H1 (cell line): ENCODE measurements around the gene GGCX. TPM values are rescaled to one million over a fixed set of nuclear protein-coding genes. Genes with fewer than 3 reads are reported as not detected.

Experiments used
- PHF8 ChIP-seq: fragments of 200-600 bp; sonication (generic); conservative IDR thresholded peaks from 2 replicates; pipeline ENCODE4 v1.7.1; 2012; ENCODE audit warnings: low read depth, mild to moderate bottlenecking, inconsistent platforms, low read length, moderate library complexity
- SIRT6 ChIP-seq: IDR thresholded peaks from one replicate; pipeline ENCODE4 v1.7.1; 2012; ENCODE audit warnings: low read length, inconsistent platforms
- TAF1 ChIP-seq: IDR thresholded peaks from 2 replicates; pipeline ENCODE4 v1.6.1; 2011; ENCODE audit warnings: mild to moderate bottlenecking, low read depth, low read length
- polyA plus RNA-seq, 7 experiments: library from polyadenylated mRNA; depleted of rRNA in 3 of 7; stranded (reverse) in 5 of 7; unstranded in 2 of 7; fragments of >200 nt in 5 of 7; fragments of 200-250 nt in 2 of 7; gene quantifications; 1 replicate in 5 of 7; 2 replicates in 1 of 7; 4 replicates in 1 of 7; pipeline versions ENCODE4 v1.2.1 to v1.2.3, GENCODE V29; 2011 to 2013; ENCODE audit warnings: missing spikeins in 2 of 7, mixed read lengths in 2 of 7
- total RNA-seq: library from RNA; stranded (reverse); fragmentation: NEBNext Ultra II Directional; extraction: Animal tissue kit (Norgen Biotek cat#: 25700); gene quantifications from 2 replicates; pipeline ENCODE4 v1.2.1, GENCODE V29; 2021

GGCX gene
- total and polyA plus RNA-seq, 2 of the 8 experiments (the other 6 are each of a cell fraction or from before 2014, with no cell fraction given): 29.4 to 33.8 TPM

- TF ChIP-seq PHF8: no peak
- TF ChIP-seq TAF1: no peak
- no peak for TF ChIP-seq SIRT6
These were observed 44.3 kb upstream of the GGCX start (continued) for GRCh38 chr2:85605406-85606115.
